ENCODE measurements around the gene ATG7.

Gene ATG7

GRCh38 chr3:11600501-11601282 is 328.5 kb downstream of the ATG7 start:
- Histone ChIP-seq H3K27ac (ENCODE audit: extremely low read depth, low read depth, low read length) (no peak overlapping the region), H3K36me3 (ENCODE audit: control insufficient read depth in 2 of 2, insufficient read depth in 1 of 2, low read length in 2 of 2) (peaks cover 0 to 3% of the 10 kb centered on the region in 2 experiments; a peak in 1 of 3 replicates), H3K9me3 (ENCODE audit: control insufficient read depth, insufficient read depth, low read depth, low read length) (no peaks in the 10 kb centered on the region), H3K4me1 (ENCODE audit: control insufficient read depth, insufficient read depth, low read length) (no peaks in the 10 kb centered on the region; the same call in 1 of the 2 replicates), H3K4me3 (ENCODE audit: low read depth, low read length) (no peak overlapping the region)
- CTCF ChIA-PET = interaction anchor here (0.5 to 1.3 kb wide), 4 partner anchors 19 to 124 kb away, joined by 3 to 6 read pairs (median 4); no protein-coding TSS in a partner anchor
- POLR2A ChIA-PET = interaction anchor here (0.9 to 1.7 kb wide), 3 partner anchors 8 to 43 kb away, joined by 3 to 9 read pairs (median 6); partner anchors contain the start of gene VGLL4
- TF ChIP-seq GLIS1 (tag by site-specific recombination; IDR thresholded peaks at IDR 0.05) = peak; percentile 79
- TF ChIP-seq, protein P1, sequence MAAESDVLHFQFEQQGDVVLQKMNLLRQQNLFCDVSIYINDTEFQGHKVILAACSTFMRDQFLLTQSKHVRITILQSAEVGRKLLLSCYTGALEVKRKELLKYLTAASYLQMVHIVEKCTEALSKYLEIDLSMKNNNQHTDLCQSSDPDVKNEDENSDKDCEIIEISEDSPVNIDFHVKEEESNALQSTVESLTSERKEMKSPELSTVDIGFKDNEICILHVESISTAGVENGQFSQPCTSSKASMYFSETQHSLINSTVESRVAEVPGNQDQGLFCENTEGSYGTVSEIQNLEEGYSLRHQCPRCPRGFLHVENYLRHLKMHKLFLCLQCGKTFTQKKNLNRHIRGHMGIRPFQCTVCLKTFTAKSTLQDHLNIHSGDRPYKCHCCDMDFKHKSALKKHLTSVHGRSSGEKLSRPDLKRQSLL (tag by site-specific recombination; IDR thresholded peaks at IDR 0.05) = peak; percentile 64
- TF ChIP-seq ZNF629 (tag by site-specific recombination; IDR thresholded peaks at IDR 0.05) = peak; percentile 53; the same call in 1 of the 2 replicates
- no peak for TF ChIP-seq ZNF266 (tag by site-specific recombination; IDR thresholded peaks at IDR 0.05; ENCODE audit: low read depth)
- TF ChIP-seq ZNF514 (tag by site-specific recombination; IDR thresholded peaks at IDR 0.05) = no peak
- TF ChIP-seq ZNF394 (tag by site-specific recombination; IDR thresholded peaks at IDR 0.05; ENCODE audit: borderline replicate concordance) = peak; percentile 67; the same call in 1 of the 2 replicates
- peak; percentile 59 for TF ChIP-seq OSR2 (tag by site-specific recombination; IDR thresholded peaks at IDR 0.05)
- TF ChIP-seq ZNF510 (tag by site-specific recombination; IDR thresholded peaks at IDR 0.05; ENCODE audit: insufficient replicate concordance) = no peak
- TF ChIP-seq ZNF830 (tag by site-specific recombination; IDR thresholded peaks at IDR 0.05; ENCODE audit: low read depth) = no peak
- TF ChIP-seq SP3 (tag by site-specific recombination; IDR thresholded peaks at IDR 0.05) = peak; percentile 34
- peak; percentile 44 for TF ChIP-seq SP2 (tag by site-specific recombination; IDR thresholded peaks at IDR 0.05)
- TF ChIP-seq, protein P2, sequence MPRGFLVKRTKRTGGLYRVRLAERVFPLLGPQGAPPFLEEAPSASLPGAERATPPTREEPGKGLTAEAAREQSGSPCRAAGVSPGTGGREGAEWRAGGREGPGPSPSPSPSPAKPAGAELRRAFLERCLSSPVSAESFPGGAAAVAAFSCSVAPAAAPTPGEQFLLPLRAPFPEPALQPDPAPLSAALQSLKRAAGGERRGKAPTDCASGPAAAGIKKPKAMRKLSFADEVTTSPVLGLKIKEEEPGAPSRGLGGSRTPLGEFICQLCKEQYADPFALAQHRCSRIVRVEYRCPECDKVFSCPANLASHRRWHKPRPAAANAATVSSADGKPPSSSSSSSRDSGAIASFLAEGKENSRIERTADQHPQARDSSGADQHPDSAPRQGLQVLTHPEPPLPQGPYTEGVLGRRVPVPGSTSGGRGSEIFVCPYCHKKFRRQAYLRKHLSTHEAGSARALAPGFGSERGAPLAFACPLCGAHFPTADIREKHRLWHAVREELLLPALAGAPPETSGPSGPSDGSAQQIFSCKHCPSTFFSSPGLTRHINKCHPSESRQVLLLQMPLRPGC (tag by site-specific recombination; IDR thresholded peaks at IDR 0.05) = peak; percentile 37; the same call in 1 of the 2 replicates
- peak; percentile 75 for TF ChIP-seq KLF17 (tag by site-specific recombination; IDR thresholded peaks at IDR 0.05)
- TF ChIP-seq, protein P3, sequence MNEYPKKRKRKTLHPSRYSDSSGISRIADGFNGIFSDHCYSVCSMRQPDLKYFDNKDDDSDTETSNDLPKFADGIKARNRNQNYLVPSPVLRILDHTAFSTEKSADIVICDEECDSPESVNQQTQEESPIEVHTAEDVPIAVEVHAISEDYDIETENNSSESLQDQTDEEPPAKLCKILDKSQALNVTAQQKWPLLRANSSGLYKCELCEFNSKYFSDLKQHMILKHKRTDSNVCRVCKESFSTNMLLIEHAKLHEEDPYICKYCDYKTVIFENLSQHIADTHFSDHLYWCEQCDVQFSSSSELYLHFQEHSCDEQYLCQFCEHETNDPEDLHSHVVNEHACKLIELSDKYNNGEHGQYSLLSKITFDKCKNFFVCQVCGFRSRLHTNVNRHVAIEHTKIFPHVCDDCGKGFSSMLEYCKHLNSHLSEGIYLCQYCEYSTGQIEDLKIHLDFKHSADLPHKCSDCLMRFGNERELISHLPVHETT (tag by site-specific recombination; IDR thresholded peaks at IDR 0.05) = 0 out of 2 replicates have a peak, but pooled peaks have one; percentile 22
- TF ChIP-seq ZNF10 (tag by site-specific recombination; IDR thresholded peaks at IDR 0.05) = no peak
- peak; percentile 54 for TF ChIP-seq ZIC2 (tag by site-specific recombination; IDR thresholded peaks at IDR 0.05)
- TF ChIP-seq ZNF2 (tag by site-specific recombination; IDR thresholded peaks at IDR 0.05) = peak; percentile 87
- peak; percentile 42; the same call in 1 of the 2 replicates for TF ChIP-seq ZEB2 (tag by site-specific recombination; IDR thresholded peaks at IDR 0.05)
- TF ChIP-seq SP7 (tag by site-specific recombination; IDR thresholded peaks at IDR 0.05) = peak; percentile 77
- TF ChIP-seq ZNF600 (tag by site-specific recombination; IDR thresholded peaks at IDR 0.05) = peak; percentile 85
- no peak for TF ChIP-seq ZNF785 (tag by site-specific recombination; IDR thresholded peaks at IDR 0.05)
- TF ChIP-seq, protein P4, sequence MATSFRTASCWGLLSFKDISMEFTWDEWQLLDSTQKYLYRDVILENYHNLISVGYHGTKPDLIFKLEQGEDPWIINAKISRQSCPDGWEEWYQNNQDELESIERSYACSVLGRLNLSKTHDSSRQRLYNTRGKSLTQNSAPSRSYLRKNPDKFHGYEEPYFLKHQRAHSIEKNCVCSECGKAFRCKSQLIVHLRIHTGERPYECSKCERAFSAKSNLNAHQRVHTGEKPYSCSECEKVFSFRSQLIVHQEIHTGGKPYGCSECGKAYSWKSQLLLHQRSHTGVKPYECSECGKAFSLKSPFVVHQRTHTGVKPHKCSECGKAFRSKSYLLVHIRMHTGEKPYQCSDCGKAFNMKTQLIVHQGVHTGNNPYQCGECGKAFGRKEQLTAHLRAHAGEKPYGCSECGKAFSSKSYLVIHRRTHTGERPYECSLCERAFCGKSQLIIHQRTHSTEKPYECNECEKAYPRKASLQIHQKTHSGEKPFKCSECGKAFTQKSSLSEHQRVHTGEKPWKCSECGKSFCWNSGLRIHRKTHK (tag by site-specific recombination; IDR thresholded peaks at IDR 0.05) = no peak
- TF ChIP-seq TSHZ1 (tag by site-specific recombination; IDR thresholded peaks at IDR 0.05; ENCODE audit: borderline replicate concordance) = peak; percentile 83
- TF ChIP-seq GFI1B (tag by site-specific recombination; IDR thresholded peaks at IDR 0.05) = peak; percentile 77; the same call in 1 of the 2 replicates
